GM12878 (cell line): ENCODE data around the gene ATF6B. TPM values are rescaled to one million over a fixed set of nuclear protein-coding genes. Genes with fewer than 3 reads are reported as not detected.

ENCODE experiments used
- ATF3 ChIP-seq: IDR thresholded peaks from 2 replicates; pipeline ENCODE4 v1.6.1; 2011; ENCODE audit warnings: low read depth, mild to moderate bottlenecking, low read length, moderate library complexity, borderline replicate concordance; ENCODE audit errors: extremely low read depth
- CHD2 ChIP-seq: IDR thresholded peaks from 2 replicates; pipeline ENCODE4 v1.6.1; 2011; ENCODE audit warnings: low read depth, low read length, improper control_type of control experiment, borderline replicate concordance
- DPF2 ChIP-seq: fragments of 450-650 bp; IDR thresholded peaks from 2 replicates; pipeline ENCODE4 v1.6.1; 2017; ENCODE audit warnings: mild to moderate bottlenecking
- EP300 ChIP-seq, 2 experiments: fragments of 150-350 bp in 1 of 2; IDR thresholded peaks; 2 replicates each; pipeline ENCODE4 v1.6.1; 2011 to 2012; ENCODE audit warnings: low read depth in 2 of 2, low read length in 2 of 2, borderline replicate concordance in 1 of 2, improper control_type of control experiment in 1 of 2, inconsistent platforms in 1 of 2; ENCODE audit not compliant: control insufficient read depth in 1 of 2
- ESRRA ChIP-seq: IDR thresholded peaks from 2 replicates; pipeline ENCODE4 v1.6.1; 2012; ENCODE audit warnings: mild to moderate bottlenecking, low read length, improper control_type of control experiment
- FOS ChIP-seq: IDR thresholded peaks from 3 replicates; pipeline ENCODE4 v1.6.1; 2011; ENCODE audit warnings: borderline replicate concordance; ENCODE audit not compliant: insufficient read length; ENCODE audit errors: extremely low read depth
- FOXK2 ChIP-seq: fragments of 450-650 bp; IDR thresholded peaks from 2 replicates; pipeline ENCODE4 v1.6.1; 2017; ENCODE audit warnings: mild to moderate bottlenecking, moderate library complexity
- GABPA ChIP-seq: IDR thresholded peaks from 2 replicates; pipeline ENCODE4 v1.6.1; 2014; ENCODE audit warnings: antibody characterized with exemption, low read depth, mild to moderate bottlenecking, inconsistent platforms
- HDAC2 ChIP-seq: fragments of 200-600 bp; sonication (generic); IDR thresholded peaks from 2 replicates; pipeline ENCODE4 v1.6.1; 2017
- IKZF1 ChIP-seq: fragments of 450-650 bp; conservative IDR thresholded peaks from 2 replicates; pipeline ENCODE4 v1.6.1; 2017; ENCODE audit warnings: antibody characterized with exemption, mild to moderate bottlenecking
- MEF2A ChIP-seq: IDR thresholded peaks from 2 replicates; pipeline ENCODE4 v1.6.1; 2011; ENCODE audit warnings: low read depth, mild to moderate bottlenecking, low read length, moderate library complexity; ENCODE audit not compliant: insufficient read depth
- MLLT1 ChIP-seq: fragments of 450-650 bp; IDR thresholded peaks from 2 replicates; pipeline ENCODE4 v1.6.1; 2016; ENCODE audit warnings: mild to moderate bottlenecking
- MXI1 ChIP-seq: fragments of 150-350 bp; IDR thresholded peaks from 2 replicates; pipeline ENCODE4 v1.6.1; 2011; ENCODE audit warnings: low read depth, mild to moderate bottlenecking, inconsistent platforms, low read length, improper control_type of control experiment
- POU2F2 ChIP-seq: IDR thresholded peaks from 3 replicates; pipeline ENCODE4 v1.6.1; 2011; ENCODE audit warnings: low read depth, mild to moderate bottlenecking, low read length, borderline replicate concordance
- SIN3A ChIP-seq: IDR thresholded peaks from 2 replicates; pipeline ENCODE4 v1.6.1; 2012; ENCODE audit warnings: low read depth, low read length, improper control_type of control experiment
- ZNF217 ChIP-seq: fragments of 450-650 bp; IDR thresholded peaks from 2 replicates; pipeline ENCODE4 v1.6.1; 2017; ENCODE audit warnings: antibody characterized with exemption, mild to moderate bottlenecking
- ZSCAN29 ChIP-seq: fragments of 450-650 bp; IDR thresholded peaks from 2 replicates; pipeline ENCODE4 v1.6.1; 2017; ENCODE audit warnings: mild to moderate bottlenecking, moderate library complexity
- polyA plus RNA-seq, 11 experiments: library from polyadenylated mRNA; depleted of rRNA in 4 of 11; unstranded in 6 of 11; stranded (reverse) in 5 of 11; fragments of >200 nt; fragmentation: Nextera tagmentation in 4 of 11; fragmentation: Illumina TruSeq in 1 of 11; extraction: Ambion mirVana in 4 of 11; extraction: Trizol in 1 of 11; gene quantifications; 1 replicate in 1 of 11; 2 replicates in 10 of 11; pipeline versions ENCODE4 v1.2.1 to v1.2.3, GENCODE V29; 2011 to 2016; ENCODE audit warnings: inconsistent platforms in 2 of 11, missing spikeins in 2 of 11, low read depth in 1 of 11
- total RNA-seq, 4 experiments: library from RNA; depleted of rRNA in 3 of 4; stranded (reverse); fragments of >200 nt in 3 of 4; fragmentation: Illumina TruSeq in 1 of 4; extraction: Trizol in 1 of 4; gene quantifications; 2 replicates each; pipeline versions ENCODE4 v1.2.1 to v1.2.3, GENCODE V29; 2013 to 2021
- TF ChIP-seq, protein P1 (sequence below): fragments of 450-650 bp; IDR thresholded peaks from 2 replicates; pipeline ENCODE4 v1.6.1; 2017; ENCODE audit warnings: low read depth, mild to moderate bottlenecking, moderate library complexity
- TF ChIP-seq, protein P2 (sequence below): fragments of 450-650 bp; conservative IDR thresholded peaks from 2 replicates; pipeline ENCODE4 v1.6.1; 2017; ENCODE audit warnings: mild to moderate bottlenecking, moderate library complexity
- TF ChIP-seq, protein P3 (sequence below): fragments of 450-650 bp; IDR thresholded peaks from 2 replicates; pipeline ENCODE4 v1.6.1; 2016; ENCODE audit warnings: mild to moderate bottlenecking
- TF ChIP-seq, protein P4 (sequence below): IDR thresholded peaks from 2 replicates; pipeline ENCODE4 v1.6.1; 2012; ENCODE audit warnings: low read length, inconsistent platforms

ATF6B gene
- total and polyA plus RNA-seq, 10 of the 15 experiments (the other 5 are each of a cell fraction or from before 2014, with no cell fraction given), result 13.6 to 83.9 (median 44.0) TPM

DNA sequence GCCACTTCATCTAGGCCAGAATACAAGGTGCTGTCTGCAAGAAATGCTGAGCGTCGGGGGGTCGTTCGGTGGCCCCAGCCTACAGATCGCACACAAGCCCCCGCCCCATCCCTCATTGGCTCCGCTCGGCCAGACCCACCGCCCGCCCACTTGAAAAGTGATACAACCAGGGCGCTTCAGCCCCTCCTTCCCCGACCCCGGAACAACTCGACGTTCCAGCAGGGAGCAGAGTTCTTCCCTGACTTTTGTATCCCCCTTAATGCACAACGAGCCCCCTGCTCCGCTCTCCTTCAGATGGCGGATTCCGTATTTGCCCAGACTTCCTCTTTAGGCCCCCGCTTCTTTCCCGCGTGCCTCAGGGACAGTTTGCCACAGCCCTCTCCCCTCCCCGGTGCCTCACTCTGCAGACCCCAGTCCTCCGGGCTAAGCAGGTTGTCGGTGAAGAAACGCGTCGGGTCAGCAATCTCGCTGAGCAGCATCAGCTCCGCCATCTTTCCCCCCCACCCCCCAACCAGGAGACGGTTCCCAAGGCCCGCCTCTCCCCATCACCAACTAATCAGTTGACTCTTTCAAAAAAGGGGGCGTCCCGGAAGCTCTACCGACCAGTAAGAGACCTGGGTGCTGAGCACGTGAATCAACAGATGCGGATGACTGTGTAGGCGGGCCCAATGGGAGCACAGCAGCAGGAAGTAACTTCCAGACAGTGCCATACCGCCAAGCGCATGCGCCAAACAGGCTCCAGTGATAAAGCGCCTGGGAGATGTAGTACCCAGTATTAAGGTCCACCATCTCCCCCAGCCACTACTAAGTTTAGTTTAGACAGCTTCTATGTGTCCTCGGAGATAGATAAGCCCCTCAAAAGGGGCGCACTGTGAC, at the start of gene ATF6B (continued):
- TF ChIP-seq, protein P1, sequence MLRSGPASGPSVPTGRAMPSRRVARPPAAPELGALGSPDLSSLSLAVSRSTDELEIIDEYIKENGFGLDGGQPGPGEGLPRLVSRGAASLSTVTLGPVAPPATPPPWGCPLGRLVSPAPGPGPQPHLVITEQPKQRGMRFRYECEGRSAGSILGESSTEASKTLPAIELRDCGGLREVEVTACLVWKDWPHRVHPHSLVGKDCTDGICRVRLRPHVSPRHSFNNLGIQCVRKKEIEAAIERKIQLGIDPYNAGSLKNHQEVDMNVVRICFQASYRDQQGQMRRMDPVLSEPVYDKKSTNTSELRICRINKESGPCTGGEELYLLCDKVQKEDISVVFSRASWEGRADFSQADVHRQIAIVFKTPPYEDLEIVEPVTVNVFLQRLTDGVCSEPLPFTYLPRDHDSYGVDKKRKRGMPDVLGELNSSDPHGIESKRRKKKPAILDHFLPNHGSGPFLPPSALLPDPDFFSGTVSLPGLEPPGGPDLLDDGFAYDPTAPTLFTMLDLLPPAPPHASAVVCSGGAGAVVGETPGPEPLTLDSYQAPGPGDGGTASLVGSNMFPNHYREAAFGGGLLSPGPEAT, result peak; percentile 89
- no peak for TF ChIP-seq FOXK2
- TF ChIP-seq GABPA, result peak; percentile 52; the same call in 1 of the 2 replicates
- TF ChIP-seq EP300 (IDR thresholded peaks at IDR 0.05; ENCODE audit: borderline replicate concordance in 1 of 2, control insufficient read depth in 1 of 2, low read depth in 2 of 2, low read length in 2 of 2), result no peak
- TF ChIP-seq CHD2, result peak; percentile 85
- no peak for TF ChIP-seq ZSCAN29
- TF ChIP-seq, protein P2, sequence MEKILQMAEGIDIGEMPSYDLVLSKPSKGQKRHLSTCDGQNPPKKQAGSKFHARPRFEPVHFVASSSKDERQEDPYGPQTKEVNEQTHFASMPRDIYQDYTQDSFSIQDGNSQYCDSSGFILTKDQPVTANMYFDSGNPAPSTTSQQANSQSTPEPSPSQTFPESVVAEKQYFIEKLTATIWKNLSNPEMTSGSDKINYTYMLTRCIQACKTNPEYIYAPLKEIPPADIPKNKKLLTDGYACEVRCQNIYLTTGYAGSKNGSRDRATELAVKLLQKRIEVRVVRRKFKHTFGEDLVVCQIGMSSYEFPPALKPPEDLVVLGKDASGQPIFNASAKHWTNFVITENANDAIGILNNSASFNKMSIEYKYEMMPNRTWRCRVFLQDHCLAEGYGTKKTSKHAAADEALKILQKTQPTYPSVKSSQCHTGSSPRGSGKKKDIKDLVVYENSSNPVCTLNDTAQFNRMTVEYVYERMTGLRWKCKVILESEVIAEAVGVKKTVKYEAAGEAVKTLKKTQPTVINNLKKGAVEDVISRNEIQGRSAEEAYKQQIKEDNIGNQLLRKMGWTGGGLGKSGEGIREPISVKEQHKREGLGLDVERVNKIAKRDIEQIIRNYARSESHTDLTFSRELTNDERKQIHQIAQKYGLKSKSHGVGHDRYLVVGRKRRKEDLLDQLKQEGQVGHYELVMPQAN, result peak; percentile 83
- peak; percentile 83 for TF ChIP-seq SIN3A
- no peak for TF ChIP-seq DPF2
- TF ChIP-seq ESRRA, result 0 out of 2 replicates have a peak, but pooled peaks have one; percentile 13
- no peak for TF ChIP-seq HDAC2
- TF ChIP-seq IKZF1, result peak; percentile 76
- TF ChIP-seq, protein P3, sequence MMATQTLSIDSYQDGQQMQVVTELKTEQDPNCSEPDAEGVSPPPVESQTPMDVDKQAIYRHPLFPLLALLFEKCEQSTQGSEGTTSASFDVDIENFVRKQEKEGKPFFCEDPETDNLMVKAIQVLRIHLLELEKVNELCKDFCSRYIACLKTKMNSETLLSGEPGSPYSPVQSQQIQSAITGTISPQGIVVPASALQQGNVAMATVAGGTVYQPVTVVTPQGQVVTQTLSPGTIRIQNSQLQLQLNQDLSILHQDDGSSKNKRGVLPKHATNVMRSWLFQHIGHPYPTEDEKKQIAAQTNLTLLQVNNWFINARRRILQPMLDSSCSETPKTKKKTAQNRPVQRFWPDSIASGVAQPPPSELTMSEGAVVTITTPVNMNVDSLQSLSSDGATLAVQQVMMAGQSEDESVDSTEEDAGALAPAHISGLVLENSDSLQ, result peak; percentile 55
- TF ChIP-seq, protein P4, sequence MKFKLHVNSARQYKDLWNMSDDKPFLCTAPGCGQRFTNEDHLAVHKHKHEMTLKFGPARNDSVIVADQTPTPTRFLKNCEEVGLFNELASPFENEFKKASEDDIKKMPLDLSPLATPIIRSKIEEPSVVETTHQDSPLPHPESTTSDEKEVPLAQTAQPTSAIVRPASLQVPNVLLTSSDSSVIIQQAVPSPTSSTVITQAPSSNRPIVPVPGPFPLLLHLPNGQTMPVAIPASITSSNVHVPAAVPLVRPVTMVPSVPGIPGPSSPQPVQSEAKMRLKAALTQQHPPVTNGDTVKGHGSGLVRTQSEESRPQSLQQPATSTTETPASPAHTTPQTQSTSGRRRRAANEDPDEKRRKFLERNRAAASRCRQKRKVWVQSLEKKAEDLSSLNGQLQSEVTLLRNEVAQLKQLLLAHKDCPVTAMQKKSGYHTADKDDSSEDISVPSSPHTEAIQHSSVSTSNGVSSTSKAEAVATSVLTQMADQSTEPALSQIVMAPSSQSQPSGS, result no peak
- no peak for TF ChIP-seq ZNF217
- TF ChIP-seq MEF2A, result no peak
- peak; percentile 41 for TF ChIP-seq FOS
- TF ChIP-seq ATF3, result peak; percentile 27; the same call in 1 of the 2 replicates
- peak; percentile 63; the same call in 1 of the 2 replicates for TF ChIP-seq MXI1
- TF ChIP-seq POU2F2, result peak; percentile 57; the same call in 1 of the 3 replicates
- TF ChIP-seq MLLT1, result peak; percentile 59; the same call in 1 of the 2 replicates
